Endothelial cell of umbilical vein (primary cell): ENCODE results near the gene HDAC7. TPM values are rescaled to one million over a fixed set of nuclear protein-coding genes. Genes with fewer than 3 reads are reported as not detected.

ENCODE experiments used
- BruUV-seq: library from RNA; stranded (reverse); fragments of 400-500 nt; replicated peaks from 2 replicates; lab custom pipeline; 2021; lab: Mats Ljungman, UMichigan
- CTCF ChIA-PET: fragments of 300-600, 350-600 bp; sonication (Branson Sonifier 250); formaldehyde crosslinking; loops from one replicate; lab custom pipeline; 2021; ENCODE audit warnings: antibody characterized with exemption, inconsistent platforms; lab: Charles Lee
- POLR2A ChIA-PET: fragments of 300-600, 350-600 bp; sonication (Branson Sonifier 250); formaldehyde crosslinking; loops from one replicate; lab custom pipeline; 2021; ENCODE audit warnings: antibody characterized with exemption, inconsistent platforms; lab: Charles Lee
- DNase-seq: peaks from one replicate; pipeline ENCODE4 v3.0.0-alpha.2; 2011; ENCODE audit warnings: low read depth, low spot score
- FAIRE-seq: peaks from 2 replicates; lab custom pipeline; 2011; peaks lifted over from hg19 to GRCh38; lab: Jason Lieb, UNC
- H2AFZ ChIP-seq: 2 replicates; pipeline ENCODE4 v1.6.0; 2012; ENCODE audit warnings: low read depth, low read length, control low read depth, inconsistent platforms
- H3K27ac ChIP-seq: 2 replicates; pipeline ENCODE4 v1.5.1; 2011; ENCODE audit warnings: low read depth, mild to moderate bottlenecking, control low read depth, low read length, moderate library complexity; ENCODE audit not compliant: insufficient read depth
- H3K27me3 ChIP-seq, 2 experiments: 2 replicates each; pipeline versions ENCODE4 v1.6.0 to v1.6.1; 2011; ENCODE audit warnings: low read length in 2 of 2, mixed read lengths in 1 of 2; ENCODE audit not compliant: control insufficient read depth in 2 of 2, insufficient read depth in 2 of 2
- H3K36me3 ChIP-seq, 2 experiments: 2 replicates in 1 of 2; 3 replicates in 1 of 2; pipeline ENCODE4 v1.5.1; 2011; ENCODE audit warnings: low read length in 2 of 2, mild to moderate bottlenecking in 1 of 2, moderate library complexity in 1 of 2; ENCODE audit not compliant: control insufficient read depth in 2 of 2, insufficient read depth in 2 of 2; ENCODE audit errors: extremely low read depth in 1 of 2
- H3K4me1 ChIP-seq: 3 replicates; pipeline ENCODE4 v1.5.1; 2011; ENCODE audit warnings: mild to moderate bottlenecking, low read length; ENCODE audit not compliant: control insufficient read depth, insufficient read depth; ENCODE audit errors: extremely low read depth
- H3K4me2 ChIP-seq: 2 replicates; pipeline ENCODE4 v1.6.1; 2011; ENCODE audit warnings: low read length, control low read depth, mixed read lengths; ENCODE audit not compliant: insufficient read depth
- H3K4me3 ChIP-seq, 3 experiments: fragments of 200-600 bp in 1 of 3; sonication (generic), shearing (Covaris generic) in 1 of 3; replicated peaks in 1 of 3; 2 replicates each; pipeline ENCODE4 v1.5.1; 2011 to 2016; ENCODE audit warnings: control low read depth in 3 of 3, low read length in 3 of 3, mild to moderate bottlenecking in 2 of 3, inconsistent platforms in 1 of 3, low read depth in 1 of 3, moderate library complexity in 1 of 3; ENCODE audit not compliant: insufficient read depth in 1 of 3
- H3K79me2 ChIP-seq: 2 replicates; pipeline ENCODE4 v1.6.0; 2012; ENCODE audit warnings: low read length, inconsistent platforms; ENCODE audit not compliant: control insufficient read depth, insufficient read depth
- H3K9ac ChIP-seq: replicated peaks from 2 replicates; pipeline ENCODE3; 2011; ENCODE audit warnings: low read length, control low read depth; ENCODE audit not compliant: insufficient read depth; ENCODE audit errors: extremely low read depth
- H3K9me1 ChIP-seq: replicated peaks from 3 replicates; pipeline ENCODE4 v1.6.0; 2011; ENCODE audit warnings: mild to moderate bottlenecking, low read length; ENCODE audit not compliant: control insufficient read depth, insufficient read depth; ENCODE audit errors: extremely low read depth
- H3K9me3 ChIP-seq: replicated peaks from 2 replicates; pipeline ENCODE4 v1.5.1; 2012; ENCODE audit warnings: low read length, inconsistent platforms; ENCODE audit not compliant: control insufficient read depth, insufficient read depth
- H4K20me1 ChIP-seq: replicated peaks from 2 replicates; pipeline ENCODE3; 2011; ENCODE audit warnings: mild to moderate bottlenecking, low read length; ENCODE audit not compliant: control insufficient read depth, insufficient read depth; ENCODE audit errors: extremely low read depth
- EZH2 ChIP-seq: IDR thresholded peaks from 2 replicates; pipeline ENCODE4 v1.6.1; 2012; ENCODE audit warnings: borderline replicate concordance, low read depth, mild to moderate bottlenecking, moderate library complexity, low read length, inconsistent platforms; ENCODE audit not compliant: severe bottlenecking
- FOS ChIP-seq: IDR thresholded peaks from 2 replicates; pipeline ENCODE4 v1.6.1; 2011; ENCODE audit warnings: mild to moderate bottlenecking, low read length, moderate library complexity, borderline replicate concordance; ENCODE audit not compliant: insufficient read depth
- GATA2 ChIP-seq: IDR thresholded peaks from 2 replicates; pipeline ENCODE4 v1.7.0; 2011; ENCODE audit warnings: low read depth, mild to moderate bottlenecking, moderate library complexity, mixed read lengths, low read length; ENCODE audit not compliant: insufficient read length, insufficient read depth
- JUN ChIP-seq: IDR thresholded peaks from 2 replicates; pipeline ENCODE4 v1.6.1; 2011; ENCODE audit warnings: borderline replicate concordance, low read depth; ENCODE audit not compliant: insufficient read length, insufficient read depth
- MYC ChIP-seq: IDR thresholded peaks from one replicate; pipeline ENCODE4 v1.6.1; 2011; ENCODE audit warnings: mild to moderate bottlenecking, low read depth, low read length
- POLR2A ChIP-seq: IDR thresholded peaks from 2 replicates; pipeline ENCODE4 v1.6.1; 2012; ENCODE audit warnings: low read depth, mild to moderate bottlenecking, control low read depth, low read length
- POLR2AphosphoS5 ChIP-seq: IDR thresholded peaks from 2 replicates; pipeline ENCODE4 v1.6.1; 2012; ENCODE audit warnings: low read depth, mild to moderate bottlenecking, control low read depth, low read length, moderate library complexity; ENCODE audit not compliant: insufficient read depth
- dilution Hi-C: fragments of 300-500 bp; cut with MboI; formaldehyde crosslinking; loops from one replicate; pipeline ENCODE4 v1.15.0; 2019; ENCODE audit warnings: low sequenced_read_pairs; ENCODE audit not compliant: extremely low pct_ligation_motif_present
- intact Hi-C: fragments of 100-400 bp; cut with micrococcal nuclease; formaldehyde crosslinking; loops from one replicate; pipeline ENCODE4 v1.10.0; 2022
- polyA plus RNA-seq, 4 experiments: library from polyadenylated mRNA; depleted of rRNA in 3 of 4; stranded (reverse) in 3 of 4; unstranded in 1 of 4; fragments of >200 nt; gene quantifications; 2 replicates each; pipeline versions ENCODE4 v1.2.1 to v1.2.3, GENCODE V29; 2011 to 2012; ENCODE audit warnings: missing spikeins in 1 of 4
- total RNA-seq: library from RNA; stranded (reverse); gene quantifications from 2 replicates; pipeline ENCODE4 v1.2.3, GENCODE V29; 2021
- TF ChIP-seq, protein P1 (sequence below), 2 donors: IDR thresholded peaks; 1 replicate in 1 of 2; 2 replicates in 1 of 2; pipeline ENCODE4 v1.5.1; 2011; ENCODE audit warnings: low read length in 2 of 2, mild to moderate bottlenecking in 2 of 2, moderate library complexity in 2 of 2, control low read depth in 1 of 2, inconsistent platforms in 1 of 2, low read depth in 1 of 2; ENCODE audit not compliant: insufficient read depth in 1 of 2; ENCODE audit errors: extremely low read depth in 1 of 2
- TF ChIP-seq, protein P2 (sequence below): IDR thresholded peaks from 2 replicates; pipeline ENCODE4 v1.6.1; 2011; ENCODE audit not compliant: insufficient read depth, insufficient read length

The HDAC7 gene
- total and polyA plus RNA-seq, 2 donors (not counting 3 experiments of a cell fraction or from before 2014, with no cell fraction given), result 119 to 249 TPM

- Histone ChIP-seq H3K9me1 (no peaks in the 10 kb centered on the region), H3K79me2 (no peaks in the 10 kb centered on the region), H3K9ac (no peak overlapping the region), H2AFZ (no peak overlapping the region), H3K36me3 (no peaks in the 10 kb centered on the region), H3K4me2 (no peak overlapping the region), H3K27me3 (no peaks in the 10 kb centered on the region), H3K9me3 (no peaks in the 10 kb centered on the region), H3K4me1 (peaks cover 6% of the 10 kb centered on the region), H3K4me3 (no peak overlapping the region), H3K27ac (no peak overlapping the region), H4K20me1 (no peaks in the 10 kb centered on the region)
- DNase-seq, result no peak
- FAIRE-seq, result no peak
- TF ChIP-seq EZH2 (no peak), POLR2A (no peak), FOS (no peak), MYC (no peak), GATA2 (no peak), JUN (no peak), POLR2AphosphoS5 (no peak)
- TF ChIP-seq, protein P1, sequence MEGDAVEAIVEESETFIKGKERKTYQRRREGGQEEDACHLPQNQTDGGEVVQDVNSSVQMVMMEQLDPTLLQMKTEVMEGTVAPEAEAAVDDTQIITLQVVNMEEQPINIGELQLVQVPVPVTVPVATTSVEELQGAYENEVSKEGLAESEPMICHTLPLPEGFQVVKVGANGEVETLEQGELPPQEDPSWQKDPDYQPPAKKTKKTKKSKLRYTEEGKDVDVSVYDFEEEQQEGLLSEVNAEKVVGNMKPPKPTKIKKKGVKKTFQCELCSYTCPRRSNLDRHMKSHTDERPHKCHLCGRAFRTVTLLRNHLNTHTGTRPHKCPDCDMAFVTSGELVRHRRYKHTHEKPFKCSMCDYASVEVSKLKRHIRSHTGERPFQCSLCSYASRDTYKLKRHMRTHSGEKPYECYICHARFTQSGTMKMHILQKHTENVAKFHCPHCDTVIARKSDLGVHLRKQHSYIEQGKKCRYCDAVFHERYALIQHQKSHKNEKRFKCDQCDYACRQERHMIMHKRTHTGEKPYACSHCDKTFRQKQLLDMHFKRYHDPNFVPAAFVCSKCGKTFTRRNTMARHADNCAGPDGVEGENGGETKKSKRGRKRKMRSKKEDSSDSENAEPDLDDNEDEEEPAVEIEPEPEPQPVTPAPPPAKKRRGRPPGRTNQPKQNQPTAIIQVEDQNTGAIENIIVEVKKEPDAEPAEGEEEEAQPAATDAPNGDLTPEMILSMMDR (IDR thresholded peaks at IDR 0.05; ENCODE audit: extremely low read depth in 1 of 2, insufficient read depth in 1 of 2, low read depth in 1 of 2, low read length in 2 of 2), result no peak
- TF ChIP-seq, protein P2, sequence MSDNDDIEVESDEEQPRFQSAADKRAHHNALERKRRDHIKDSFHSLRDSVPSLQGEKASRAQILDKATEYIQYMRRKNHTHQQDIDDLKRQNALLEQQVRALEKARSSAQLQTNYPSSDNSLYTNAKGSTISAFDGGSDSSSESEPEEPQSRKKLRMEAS, result no peak
- CTCF ChIA-PET, result interaction anchor here (0.7 to 10.1 kb wide), 25 partner anchors 10 to 391 kb away, joined by 3 to 385 read pairs (median 6); partner anchors contain the start of genes ASB8, ENDOU, RAPGEF3 and RPAP3
- POLR2A ChIA-PET, result interaction anchor here (0.6 kb wide), 1 partner anchor 24 kb away, joined by 3 read pairs; no protein-coding TSS in a partner anchor
- BruUV-seq, result no TSS peak
- intact Hi-C loops, result loop anchor here (1.0 kb wide), 2 partner anchors 24 to 51 kb away; no protein-coding TSS in a partner anchor
- dilution Hi-C loops, result no loop called here
Measured at GRCh38 chr12:47766502-47767215, 53.0 kb downstream of the HDAC7 start.
